Muscle layer of duodenum (tissue), 2 donors: Measurements from ENCODE around the gene PLXNA4.

ENCODE experiments used
- H3K27ac ChIP-seq: one replicate; pipeline ENCODE4 v1.7.0; 2013; ENCODE audit warnings: mild to moderate bottlenecking, low read length
- H3K27me3 ChIP-seq: one replicate; pipeline ENCODE4 v1.7.0; 2013; ENCODE audit warnings: low read depth, mild to moderate bottlenecking, control low read depth, low read length
- H3K36me3 ChIP-seq, 2 donors: one replicate each; pipeline ENCODE4 v1.7.0; 2013; ENCODE audit warnings: low read length in 2 of 2, control low read depth in 1 of 2, mild to moderate bottlenecking in 1 of 2; ENCODE audit not compliant: insufficient read depth in 2 of 2, control insufficient read depth in 1 of 2
- H3K4me1 ChIP-seq, 2 donors: one replicate each; pipeline ENCODE4 v1.7.0; 2013; ENCODE audit warnings: low read length in 2 of 2, mild to moderate bottlenecking in 2 of 2, control low read depth in 1 of 2, moderate library complexity in 1 of 2; ENCODE audit not compliant: insufficient read depth in 2 of 2, control insufficient read depth in 1 of 2
- H3K4me3 ChIP-seq, 2 donors: one replicate each; pipeline ENCODE4 v1.7.0; 2013; ENCODE audit warnings: low read length in 2 of 2, low read depth in 1 of 2, mild to moderate bottlenecking in 1 of 2
- H3K9me3 ChIP-seq, 2 donors: one replicate each; pipeline ENCODE4 v1.7.0; 2013; ENCODE audit warnings: low read length in 2 of 2, control low read depth in 1 of 2, mild to moderate bottlenecking in 1 of 2; ENCODE audit not compliant: control insufficient read depth in 1 of 2
- donor health status: healthy.

The PLXNA4 gene

GRCh38 chr7:132511921-132512320 is 64.3 kb downstream of the PLXNA4 start:
- Histone ChIP-seq H3K27me3 (no peaks in the 10 kb centered on the region), H3K4me1 (no peaks in the 10 kb centered on the region), H3K9me3 (no peaks in the 10 kb centered on the region), H3K36me3 (peaks cover 0 to 5% of the 10 kb centered on the region in 2 donors), H3K4me3 (no peak overlapping the region), H3K27ac (no peak overlapping the region)

GRCh38 chr7:132511387-132511786 is 64.9 kb downstream of the PLXNA4 start:
- Histone ChIP-seq H3K9me3 (no peaks in the 10 kb centered on the region), H3K4me3 (no peak overlapping the region), H3K36me3 (peaks cover 0 to 5% of the 10 kb centered on the region in 2 donors), H3K27me3 (no peaks in the 10 kb centered on the region), H3K4me1 (no peaks in the 10 kb centered on the region), H3K27ac (no peak overlapping the region)

GRCh38 chr7:132509643-132510042 is 66.6 kb downstream of the PLXNA4 start:
- Histone ChIP-seq H3K4me3 (no peak overlapping the region), H3K9me3 (no peaks in the 10 kb centered on the region), H3K27me3 (no peaks in the 10 kb centered on the region), H3K4me1 (no peaks in the 10 kb centered on the region), H3K27ac (no peak overlapping the region), H3K36me3 (peaks cover 0 to 5% of the 10 kb centered on the region in 2 donors)

- H3K36me3 ChIP-seq: peaks cover 0 to 5% of the 10 kb centered on the region in 2 donors
- no peak overlapping the region for H3K4me3 ChIP-seq
- no peaks in the 10 kb centered on the region for H3K4me1 ChIP-seq
- no peaks in the 10 kb centered on the region for H3K9me3 ChIP-seq
- H3K27me3 ChIP-seq: no peaks in the 10 kb centered on the region
- H3K27ac ChIP-seq: no peak overlapping the region
These were observed 67.4 kb downstream of the PLXNA4 start for GRCh38 chr7:132508724-132509353.

GRCh38 chr7:132504852-132505251 is 71.4 kb downstream of the PLXNA4 start:
- H3K36me3 ChIP-seq: peaks cover 0 to 5% of the 10 kb centered on the region in 2 donors
- H3K27me3 ChIP-seq: no peaks in the 10 kb centered on the region
- H3K4me1 ChIP-seq: no peaks in the 10 kb centered on the region
- no peaks in the 10 kb centered on the region for H3K9me3 ChIP-seq
- H3K4me3 ChIP-seq: no peak overlapping the region
- H3K27ac ChIP-seq: no peak overlapping the region

GRCh38 chr7:132504071-132504470 is 72.2 kb downstream of the PLXNA4 start:
- Histone ChIP-seq H3K36me3 (peaks cover 0 to 5% of the 10 kb centered on the region in 2 donors), H3K4me3 (no peak overlapping the region), H3K27me3 (no peaks in the 10 kb centered on the region), H3K9me3 (no peaks in the 10 kb centered on the region), H3K27ac (no peak overlapping the region), H3K4me1 (peaks cover 0 to under 1% of the 10 kb centered on the region in 2 donors)

- Histone ChIP-seq H3K36me3 (peaks cover 0 to 5% of the 10 kb centered on the region in 2 donors), H3K9me3 (no peaks in the 10 kb centered on the region), H3K27me3 (no peaks in the 10 kb centered on the region), H3K4me3 (no peak overlapping the region), H3K27ac (no peak overlapping the region), H3K4me1 (peaks cover 0 to 4% of the 10 kb centered on the region in 2 donors)
These were observed 72.9 kb downstream of the PLXNA4 start for GRCh38 chr7:132503415-132503814.

- Histone ChIP-seq H3K9me3 (no peaks in the 10 kb centered on the region), H3K4me1 (peaks cover 0 to 4% of the 10 kb centered on the region in 2 donors), H3K27ac (no peak overlapping the region), H3K4me3 (no peak overlapping the region), H3K27me3 (no peaks in the 10 kb centered on the region), H3K36me3 (no peaks in the 10 kb centered on the region)
These were observed 74.3 kb downstream of the PLXNA4 start for GRCh38 chr7:132501956-132502355.

GRCh38 chr7:132500727-132501440 is 75.4 kb downstream of the PLXNA4 start:
- H3K9me3 ChIP-seq: no peaks in the 10 kb centered on the region
- no peak overlapping the region for H3K27ac ChIP-seq
- no peaks in the 10 kb centered on the region for H3K27me3 ChIP-seq
- H3K4me3 ChIP-seq: no peak overlapping the region
- no peaks in the 10 kb centered on the region for H3K36me3 ChIP-seq
- H3K4me1 ChIP-seq: peaks cover 0 to 4% of the 10 kb centered on the region in 2 donors

GRCh38 chr7:132499487-132499886 is 76.8 kb downstream of the PLXNA4 start:
- no peaks in the 10 kb centered on the region for H3K27me3 ChIP-seq
- H3K36me3 ChIP-seq: no peaks in the 10 kb centered on the region
- H3K4me3 ChIP-seq: no peak overlapping the region
- H3K27ac ChIP-seq: no peak overlapping the region
- H3K9me3 ChIP-seq: no peaks in the 10 kb centered on the region
- peaks cover 0 to 4% of the 10 kb centered on the region in 2 donors for H3K4me1 ChIP-seq

GRCh38 chr7:132499065-132499464 is 77.2 kb downstream of the PLXNA4 start:
- Histone ChIP-seq H3K4me3 (no peak overlapping the region), H3K9me3 (no peaks in the 10 kb centered on the region), H3K4me1 (peaks cover 0 to 4% of the 10 kb centered on the region in 2 donors), H3K27ac (no peak overlapping the region), H3K27me3 (no peaks in the 10 kb centered on the region), H3K36me3 (no peaks in the 10 kb centered on the region)
